GM19438 (cell line): Measurements from ENCODE around the gene CDH1.
"Not testable (repeated sequence)": the region's sequence is repeated elsewhere in the genome, so short reads cannot be mapped to it uniquely, and the experiment has no call there.

Experiments used
- ATAC-seq: cut with Tn5 transposase; IDR thresholded peaks from one replicate; pipeline ENCODE4 v1.9.1; 2021; ENCODE audit warnings: low read depth; ENCODE audit not compliant: unreplicated experiment

The CDH1 gene

GRCh38 chr16:68737046-68737729, at the start of gene CDH1:
Gene CDH1 (plus strand): TSS chr16:68737292. CDS start chr16:68737416, 124 bp downstream.
- no peak for ATAC-seq

GRCh38 chr16:68689921-68690320, 47.2 kb upstream of the CDH1 start:
- ATAC-seq: no peak

GRCh38 chr16:68695575-68695974, 41.5 kb upstream of the CDH1 start:
- no peak for ATAC-seq

- ATAC-seq: no peak
Observed at GRCh38 chr16:68696514-68696913, 40.6 kb upstream of the CDH1 start.

- no peak for ATAC-seq
Observed at GRCh38 chr16:68698091-68698490, 39.0 kb upstream of the CDH1 start.

- no peak for ATAC-seq
Observed at GRCh38 chr16:68700120-68700519, 37.0 kb upstream of the CDH1 start.

GRCh38 chr16:68700831-68701230, 36.3 kb upstream of the CDH1 start:
- ATAC-seq: no peak

GRCh38 chr16:68704232-68704867, 32.7 kb upstream of the CDH1 start:
- no peak for ATAC-seq

- ATAC-seq: no peak
Observed at GRCh38 chr16:68707340-68708152, 29.5 kb upstream of the CDH1 start.

GRCh38 chr16:68710211-68710610, 26.9 kb upstream of the CDH1 start:
- ATAC-seq: no peak

- no peak for ATAC-seq
Observed at GRCh38 chr16:68711421-68712139, 25.5 kb upstream of the CDH1 start.

- no peak for ATAC-seq
Observed at GRCh38 chr16:68713361-68713760, 23.7 kb upstream of the CDH1 start.

GRCh38 chr16:68715471-68715870, 21.6 kb upstream of the CDH1 start:
- no peak for ATAC-seq

- ATAC-seq: not testable (repeated sequence)
Observed at GRCh38 chr16:68716516-68716915, 20.6 kb upstream of the CDH1 start.

GRCh38 chr16:68717684-68718083, 19.4 kb upstream of the CDH1 start:
- ATAC-seq: no peak

- no peak for ATAC-seq
Observed at GRCh38 chr16:68718590-68718989, 18.5 kb upstream of the CDH1 start.

GRCh38 chr16:68719993-68720489, 17.1 kb upstream of the CDH1 start:
- ATAC-seq: no peak

GRCh38 chr16:68722119-68723024, 14.7 kb upstream of the CDH1 start:
- no peak for ATAC-seq

GRCh38 chr16:68724797-68725196, 12.3 kb upstream of the CDH1 start:
- no peak for ATAC-seq

- no peak for ATAC-seq
Observed at GRCh38 chr16:68728523-68728922, 8.6 kb upstream of the CDH1 start.
